ENCODE data around the gene PLA2G4A.

PLA2G4A gene

GRCh38 chr1:187009320-187009719 lies 180.6 kb downstream of the PLA2G4A start:
- no peak overlapping the region for H2AFZ ChIP-seq (ENCODE audit: low read depth, low read length)
- no peaks in the 10 kb centered on the region for H3K27me3 ChIP-seq (ENCODE audit: control insufficient read depth in 1 of 2, insufficient read depth in 1 of 2, low read length in 2 of 2)
- no peak overlapping the region for H2BK15ac ChIP-seq (ENCODE audit: low read depth, poor library complexity, severe bottlenecking)
- H3K9ac ChIP-seq (ENCODE audit: low read length), result no peak overlapping the region
- H4K8ac ChIP-seq (ENCODE audit: low read length), result no peak overlapping the region
- no peak overlapping the region for H2BK12ac ChIP-seq (ENCODE audit: low read length in 2 of 2)
- H3K4ac ChIP-seq (ENCODE audit: low read depth in 1 of 2, low read length in 2 of 2), result no peak overlapping the region
- no peak overlapping the region for H3K27ac ChIP-seq (ENCODE audit: low read length, poor library complexity, severe bottlenecking)
- no peak overlapping the region for H2AK5ac ChIP-seq (ENCODE audit: low read length, severe bottlenecking)
- no peak overlapping the region for H2BK120ac ChIP-seq (ENCODE audit: low read depth, low read length)
- 75% methylated on average over 2 of the region's 2 CpGs for WGBS
- no peak overlapping the region for H3K4me3 ChIP-seq (ENCODE audit: insufficient read depth in 1 of 2, low read depth in 1 of 2, low read length in 2 of 2)
- H3K79me1 ChIP-seq (replicated peaks; ENCODE audit: low read length, poor library complexity, severe bottlenecking), result no peaks in the 10 kb centered on the region
- no peak overlapping the region for H3K14ac ChIP-seq (ENCODE audit: low read length in 2 of 2)
- DNase-seq, result no peak
- no peak overlapping the region for H3K4me2 ChIP-seq (ENCODE audit: low read length, poor library complexity, severe bottlenecking)
- H4K91ac ChIP-seq (ENCODE audit: low read length), result no peak overlapping the region
- no peak overlapping the region for H3K18ac ChIP-seq (ENCODE audit: low read depth in 1 of 2, low read length in 2 of 2)
- no peaks in the 10 kb centered on the region for H3K4me1 ChIP-seq (ENCODE audit: control insufficient read depth, insufficient read depth, low read depth, low read length)
- no peaks in the 10 kb centered on the region for H3K36me3 ChIP-seq (ENCODE audit: control insufficient read depth in 1 of 2, insufficient read depth in 2 of 2, low read depth in 1 of 2, low read length in 2 of 2)
- no peak overlapping the region for H3K23ac ChIP-seq (ENCODE audit: low read length in 2 of 2)
- H2BK5ac ChIP-seq (ENCODE audit: low read depth, low read length, poor library complexity, severe bottlenecking), result no peak overlapping the region
- peaks cover 13% of the 10 kb centered on the region for H3K9me3 ChIP-seq (ENCODE audit: control insufficient read depth, low read length)

GRCh38 chr1:187010571-187011309 lies 182.0 kb downstream of the PLA2G4A start:
- 84% methylated on average over 3 of the region's 4 CpGs for WGBS
- H2BK5ac ChIP-seq (ENCODE audit: low read depth, low read length, poor library complexity, severe bottlenecking), result no peak overlapping the region
- no peak overlapping the region for H4K8ac ChIP-seq (ENCODE audit: low read length)
- H3K18ac ChIP-seq (ENCODE audit: low read depth in 1 of 2, low read length in 2 of 2), result no peak overlapping the region
- H3K4me2 ChIP-seq (ENCODE audit: low read length, poor library complexity, severe bottlenecking), result no peak overlapping the region
- no peak overlapping the region for H3K27ac ChIP-seq (ENCODE audit: low read length, poor library complexity, severe bottlenecking)
- H4K91ac ChIP-seq (ENCODE audit: low read length), result no peak overlapping the region
- H2BK12ac ChIP-seq (ENCODE audit: low read length in 2 of 2), result no peak overlapping the region
- H2BK120ac ChIP-seq (ENCODE audit: low read depth, low read length), result no peak overlapping the region
- H3K9ac ChIP-seq (ENCODE audit: low read length), result no peak overlapping the region
- no peaks in the 10 kb centered on the region for H3K4me1 ChIP-seq (ENCODE audit: control insufficient read depth, insufficient read depth, low read depth, low read length)
- no peak overlapping the region for H3K14ac ChIP-seq (ENCODE audit: low read length in 2 of 2)
- H3K4me3 ChIP-seq (ENCODE audit: insufficient read depth in 1 of 2, low read depth in 1 of 2, low read length in 2 of 2), result no peak overlapping the region
- no peak overlapping the region for H3K23ac ChIP-seq (ENCODE audit: low read length in 2 of 2)
- no peaks in the 10 kb centered on the region for H3K36me3 ChIP-seq (ENCODE audit: control insufficient read depth in 1 of 2, insufficient read depth in 2 of 2, low read depth in 1 of 2, low read length in 2 of 2)
- no peak overlapping the region for H2BK15ac ChIP-seq (ENCODE audit: low read depth, poor library complexity, severe bottlenecking)
- H3K79me1 ChIP-seq (replicated peaks; ENCODE audit: low read length, poor library complexity, severe bottlenecking), result no peaks in the 10 kb centered on the region
- no peak overlapping the region for H2AFZ ChIP-seq (ENCODE audit: low read depth, low read length)
- no peak overlapping the region for H3K4ac ChIP-seq (ENCODE audit: low read depth in 1 of 2, low read length in 2 of 2)
- no peaks in the 10 kb centered on the region for H3K27me3 ChIP-seq (ENCODE audit: control insufficient read depth in 1 of 2, insufficient read depth in 1 of 2, low read length in 2 of 2)
- H3K9me3 ChIP-seq (ENCODE audit: control insufficient read depth, low read length), result peaks cover 13% of the 10 kb centered on the region
- H2AK5ac ChIP-seq (ENCODE audit: low read length, severe bottlenecking), result no peak overlapping the region
- no peak for DNase-seq

GRCh38 chr1:187013582-187014200 lies 184.9 kb downstream of the PLA2G4A start:
- Histone ChIP-seq H3K14ac (ENCODE audit: low read length in 2 of 2) (no peak overlapping the region), H3K4me2 (ENCODE audit: low read length, poor library complexity, severe bottlenecking) (no peak overlapping the region), H2BK5ac (ENCODE audit: low read depth, low read length, poor library complexity, severe bottlenecking) (no peak overlapping the region), H2AFZ (ENCODE audit: low read depth, low read length) (no peak overlapping the region), H3K23ac (ENCODE audit: low read length in 2 of 2) (no peak overlapping the region), H3K18ac (ENCODE audit: low read depth in 1 of 2, low read length in 2 of 2) (no peak overlapping the region), H3K4me3 (ENCODE audit: insufficient read depth in 1 of 2, low read depth in 1 of 2, low read length in 2 of 2) (no peak overlapping the region), H2BK120ac (ENCODE audit: low read depth, low read length) (no peak overlapping the region), H2BK12ac (ENCODE audit: low read length in 2 of 2) (no peak overlapping the region), H3K27ac (ENCODE audit: low read length, poor library complexity, severe bottlenecking) (no peak overlapping the region), H3K4me1 (ENCODE audit: control insufficient read depth, insufficient read depth, low read depth, low read length) (no peaks in the 10 kb centered on the region), H3K9ac (ENCODE audit: low read length) (no peak overlapping the region), H3K27me3 (ENCODE audit: control insufficient read depth in 1 of 2, insufficient read depth in 1 of 2, low read length in 2 of 2) (no peaks in the 10 kb centered on the region), H3K9me3 (ENCODE audit: control insufficient read depth, low read length) (no peaks in the 10 kb centered on the region), H3K79me1 (replicated peaks; ENCODE audit: low read length, poor library complexity, severe bottlenecking) (no peaks in the 10 kb centered on the region), H4K8ac (ENCODE audit: low read length) (no peak overlapping the region), H3K4ac (ENCODE audit: low read depth in 1 of 2, low read length in 2 of 2) (no peak overlapping the region), H4K91ac (ENCODE audit: low read length) (no peak overlapping the region), H2AK5ac (ENCODE audit: low read length, severe bottlenecking) (no peak overlapping the region), H2BK15ac (ENCODE audit: low read depth, poor library complexity, severe bottlenecking) (no peak overlapping the region), H3K36me3 (ENCODE audit: control insufficient read depth in 1 of 2, insufficient read depth in 2 of 2, low read depth in 1 of 2, low read length in 2 of 2) (no peaks in the 10 kb centered on the region)
- no peak for DNase-seq
- 98% methylated on average over 4 of the region's 5 CpGs for WGBS

GRCh38 chr1:187018291-187018690 lies 189.5 kb downstream of the PLA2G4A start:
- Histone ChIP-seq H3K36me3 (ENCODE audit: control insufficient read depth in 1 of 2, insufficient read depth in 2 of 2, low read depth in 1 of 2, low read length in 2 of 2) (no peaks in the 10 kb centered on the region), H3K14ac (ENCODE audit: low read length in 2 of 2) (no peak overlapping the region), H2AFZ (ENCODE audit: low read depth, low read length) (no peak overlapping the region), H2AK5ac (ENCODE audit: low read length, severe bottlenecking) (no peak overlapping the region), H2BK12ac (ENCODE audit: low read length in 2 of 2) (no peak overlapping the region), H4K8ac (ENCODE audit: low read length) (no peak overlapping the region), H2BK5ac (ENCODE audit: low read depth, low read length, poor library complexity, severe bottlenecking) (no peak overlapping the region), H3K4me1 (ENCODE audit: control insufficient read depth, insufficient read depth, low read depth, low read length) (no peaks in the 10 kb centered on the region), H2BK15ac (ENCODE audit: low read depth, poor library complexity, severe bottlenecking) (no peak overlapping the region), H3K27me3 (ENCODE audit: control insufficient read depth in 1 of 2, insufficient read depth in 1 of 2, low read length in 2 of 2) (no peaks in the 10 kb centered on the region), H3K9me3 (ENCODE audit: control insufficient read depth, low read length) (peaks cover 13% of the 10 kb centered on the region), H3K79me1 (replicated peaks; ENCODE audit: low read length, poor library complexity, severe bottlenecking) (no peaks in the 10 kb centered on the region), H2BK120ac (ENCODE audit: low read depth, low read length) (no peak overlapping the region), H3K4me2 (ENCODE audit: low read length, poor library complexity, severe bottlenecking) (no peak overlapping the region), H3K27ac (ENCODE audit: low read length, poor library complexity, severe bottlenecking) (no peak overlapping the region), H3K18ac (ENCODE audit: low read depth in 1 of 2, low read length in 2 of 2) (no peak overlapping the region), H3K23ac (ENCODE audit: low read length in 2 of 2) (no peak overlapping the region), H4K91ac (ENCODE audit: low read length) (no peak overlapping the region), H3K4ac (ENCODE audit: low read depth in 1 of 2, low read length in 2 of 2) (no peak overlapping the region), H3K9ac (ENCODE audit: low read length) (no peak overlapping the region), H3K4me3 (ENCODE audit: insufficient read depth in 1 of 2, low read depth in 1 of 2, low read length in 2 of 2) (no peak overlapping the region)
- DNase-seq, result no peak

Data from mesenchymal stem cell (in vitro differentiated cells and primary cell).